ENCODE data around the gene CTNNA2. TPM values are rescaled to one million over a fixed set of nuclear protein-coding genes. Genes with fewer than 3 reads are reported as not detected.
"Not testable (repeated sequence)": the region's sequence is repeated elsewhere in the genome, so short reads cannot be mapped to it uniquely, and the experiment has no call there.

The CTNNA2 gene
- total RNA-seq, 1 experiment from 2014 or later, result 7.2 TPM

GRCh38 chr2:80193566-80193965 lies 680.7 kb downstream of the CTNNA2 start:
- in situ Hi-C loops (cut with HindIII; ENCODE audit: low pct_unique_long_range_greater_than_20kb, low sequenced_read_pairs), result no loop called here
- no peak for DNase-seq (ENCODE audit: low read depth, low spot score)

GRCh38 chr2:80195034-80195433 lies 682.2 kb downstream of the CTNNA2 start:
- no peak for DNase-seq (ENCODE audit: low read depth, low spot score)
- in situ Hi-C loops (cut with HindIII; ENCODE audit: low pct_unique_long_range_greater_than_20kb, low sequenced_read_pairs), result no loop called here

- in situ Hi-C loops (cut with HindIII; ENCODE audit: low pct_unique_long_range_greater_than_20kb, low sequenced_read_pairs), result no loop called here
These were observed 685.2 kb downstream of the CTNNA2 start for GRCh38 chr2:80198042-80198441.

GRCh38 chr2:80199504-80199903 lies 686.7 kb downstream of the CTNNA2 start:
- in situ Hi-C loops (cut with HindIII; ENCODE audit: low pct_unique_long_range_greater_than_20kb, low sequenced_read_pairs), result no loop called here
- no peak for DNase-seq (ENCODE audit: low read depth, low spot score)

More at GRCh38 chr2:80198042-80198441, 685.2 kb downstream of the CTNNA2 start:
- no peak for DNase-seq (ENCODE audit: low read depth, low spot score)

GRCh38 chr2:80203929-80204328 lies 691.1 kb downstream of the CTNNA2 start:
- DNase-seq (ENCODE audit: low read depth, low spot score); in situ Hi-C loops (cut with HindIII; ENCODE audit: low pct_unique_long_range_greater_than_20kb, low sequenced_read_pairs): not testable (repeated sequence)

GRCh38 chr2:80205498-80205897 lies 692.6 kb downstream of the CTNNA2 start:
- in situ Hi-C loops (cut with HindIII; ENCODE audit: low pct_unique_long_range_greater_than_20kb, low sequenced_read_pairs), result no loop called here

GRCh38 chr2:80209458-80209857 lies 696.6 kb downstream of the CTNNA2 start:
- DNase-seq (ENCODE audit: low read depth, low spot score), result no peak

More at GRCh38 chr2:80205498-80205897, 692.6 kb downstream of the CTNNA2 start:
- no peak for DNase-seq (ENCODE audit: low read depth, low spot score)

GRCh38 chr2:80217446-80217845 lies 704.6 kb downstream of the CTNNA2 start:
- in situ Hi-C loops (cut with HindIII; ENCODE audit: low pct_unique_long_range_greater_than_20kb, low sequenced_read_pairs), result no loop called here
- no peak for DNase-seq (ENCODE audit: low read depth, low spot score)

More at GRCh38 chr2:80209458-80209857, 696.6 kb downstream of the CTNNA2 start:
- in situ Hi-C loops (cut with HindIII; ENCODE audit: low pct_unique_long_range_greater_than_20kb, low sequenced_read_pairs), result no loop called here

- in situ Hi-C loops (cut with HindIII; ENCODE audit: low pct_unique_long_range_greater_than_20kb, low sequenced_read_pairs), result no loop called here
- no peak for DNase-seq (ENCODE audit: low read depth, low spot score)
These were observed 709.8 kb downstream of the CTNNA2 start for GRCh38 chr2:80222644-80223043.

GRCh38 chr2:80231421-80231820 lies 718.6 kb downstream of the CTNNA2 start:
- in situ Hi-C loops (cut with HindIII; ENCODE audit: low pct_unique_long_range_greater_than_20kb, low sequenced_read_pairs), result no loop called here
- DNase-seq (ENCODE audit: low read depth, low spot score), result no peak

GRCh38 chr2:80233333-80233732 lies 720.5 kb downstream of the CTNNA2 start:
- in situ Hi-C loops (cut with HindIII; ENCODE audit: low pct_unique_long_range_greater_than_20kb, low sequenced_read_pairs), result no loop called here
- no peak for DNase-seq (ENCODE audit: low read depth, low spot score)

- peak; percentile 70 for DNase-seq (ENCODE audit: low read depth, low spot score)
- in situ Hi-C loops (cut with HindIII; ENCODE audit: low pct_unique_long_range_greater_than_20kb, low sequenced_read_pairs), result no loop called here
These were observed 726.0 kb downstream of the CTNNA2 start for GRCh38 chr2:80238692-80239469.

GRCh38 chr2:80242355-80242910 lies 729.6 kb downstream of the CTNNA2 start:
- in situ Hi-C loops (cut with HindIII; ENCODE audit: low pct_unique_long_range_greater_than_20kb, low sequenced_read_pairs), result no loop called here
- DNase-seq (ENCODE audit: low read depth, low spot score), result no peak

- no peak for DNase-seq (ENCODE audit: low read depth, low spot score)
- in situ Hi-C loops (cut with HindIII; ENCODE audit: low pct_unique_long_range_greater_than_20kb, low sequenced_read_pairs), result no loop called here
These were observed 732.2 kb downstream of the CTNNA2 start for GRCh38 chr2:80244905-80245584.

- in situ Hi-C loops (cut with HindIII; ENCODE audit: low pct_unique_long_range_greater_than_20kb, low sequenced_read_pairs), result no loop called here
- no peak for DNase-seq (ENCODE audit: low read depth, low spot score)
These were observed 733.7 kb downstream of the CTNNA2 start for GRCh38 chr2:80246534-80246933.

- in situ Hi-C loops (cut with HindIII; ENCODE audit: low pct_unique_long_range_greater_than_20kb, low sequenced_read_pairs), result no loop called here
- no peak for DNase-seq (ENCODE audit: low read depth, low spot score)
These were observed 734.5 kb downstream of the CTNNA2 start for GRCh38 chr2:80247339-80247738.

GRCh38 chr2:80248146-80248545 lies 735.3 kb downstream of the CTNNA2 start:
- in situ Hi-C loops (cut with HindIII; ENCODE audit: low pct_unique_long_range_greater_than_20kb, low sequenced_read_pairs), result no loop called here
- no peak for DNase-seq (ENCODE audit: low read depth, low spot score)

- no peak for DNase-seq (ENCODE audit: low read depth, low spot score)
- in situ Hi-C loops (cut with HindIII; ENCODE audit: low pct_unique_long_range_greater_than_20kb, low sequenced_read_pairs), result no loop called here
These were observed 739.6 kb downstream of the CTNNA2 start for GRCh38 chr2:80252294-80252986.
